Right lobe of liver (tissue), 4 donors: Measurements from ENCODE around the gene SLCO3A1.

Experiments
- POLR2A ChIP-seq: fragments of 450-650 bp; IDR thresholded peaks from one replicate; pipeline ENCODE4 v1.6.1; 2017; ENCODE audit warnings: antibody characterized with exemption, mild to moderate bottlenecking
- TF ChIP-seq, protein P1 (sequence below), 4 donors: fragments of 200-600 bp in 3 of 4; fragments of 450-650 bp in 1 of 4; IDR thresholded peaks; one replicate each; pipeline versions ENCODE4 v1.5.1 to v1.8.0; 2016 to 2022; ENCODE audit warnings: antibody characterized with exemption in 4 of 4, mild to moderate bottlenecking in 2 of 4
- donor health status: DM: no; HTN: no; CAD: no.
- donor health status: DM: no; HTN: no; CAD: no.
- donor health status: DM: no; HTN: yes; CAD: no.

DNA sequence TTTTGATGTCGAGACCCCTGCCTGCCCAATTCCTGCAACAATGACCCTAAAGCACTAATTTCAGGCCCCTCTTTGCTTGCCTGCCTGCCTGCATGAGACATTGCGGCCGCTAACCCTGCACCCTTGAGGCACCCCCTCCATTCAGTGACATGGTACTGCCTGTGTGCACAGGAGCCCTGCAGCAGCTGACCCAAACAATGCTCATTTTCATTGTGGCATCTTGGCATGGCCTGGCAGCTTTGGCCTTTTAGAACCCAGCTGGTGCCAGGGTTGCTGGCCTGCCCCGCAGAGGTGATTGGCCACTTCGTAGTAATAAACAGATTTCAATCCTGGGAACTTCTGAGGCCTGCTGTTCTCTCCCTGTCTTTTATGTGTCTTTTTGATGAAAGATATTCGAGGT lies 33.8 kb downstream of the SLCO3A1 start:
- TF ChIP-seq, protein P1, sequence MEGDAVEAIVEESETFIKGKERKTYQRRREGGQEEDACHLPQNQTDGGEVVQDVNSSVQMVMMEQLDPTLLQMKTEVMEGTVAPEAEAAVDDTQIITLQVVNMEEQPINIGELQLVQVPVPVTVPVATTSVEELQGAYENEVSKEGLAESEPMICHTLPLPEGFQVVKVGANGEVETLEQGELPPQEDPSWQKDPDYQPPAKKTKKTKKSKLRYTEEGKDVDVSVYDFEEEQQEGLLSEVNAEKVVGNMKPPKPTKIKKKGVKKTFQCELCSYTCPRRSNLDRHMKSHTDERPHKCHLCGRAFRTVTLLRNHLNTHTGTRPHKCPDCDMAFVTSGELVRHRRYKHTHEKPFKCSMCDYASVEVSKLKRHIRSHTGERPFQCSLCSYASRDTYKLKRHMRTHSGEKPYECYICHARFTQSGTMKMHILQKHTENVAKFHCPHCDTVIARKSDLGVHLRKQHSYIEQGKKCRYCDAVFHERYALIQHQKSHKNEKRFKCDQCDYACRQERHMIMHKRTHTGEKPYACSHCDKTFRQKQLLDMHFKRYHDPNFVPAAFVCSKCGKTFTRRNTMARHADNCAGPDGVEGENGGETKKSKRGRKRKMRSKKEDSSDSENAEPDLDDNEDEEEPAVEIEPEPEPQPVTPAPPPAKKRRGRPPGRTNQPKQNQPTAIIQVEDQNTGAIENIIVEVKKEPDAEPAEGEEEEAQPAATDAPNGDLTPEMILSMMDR (IDR thresholded peaks at IDR 0.05), result no peak
- no peak for TF ChIP-seq POLR2A
